Measurements from ENCODE around the gene STAMBP. TPM values are rescaled to one million over a fixed set of nuclear protein-coding genes. Genes with fewer than 3 reads are reported as not detected.
"Not testable (repeated sequence)": the region's sequence is repeated elsewhere in the genome, so short reads cannot be mapped to it uniquely, and the experiment has no call there.

STAMBP gene
- total RNA-seq, 4 donors from 2014 or later = 29.0 to 45.0 (median 33.5) TPM

- Histone ChIP-seq H3K9me3 (no peaks in the 10 kb centered on the region), H3K4me1 (peaks cover 6% of the 10 kb centered on the region), H3K4me3 (no peak overlapping the region), H3K27ac (no peak overlapping the region), H3K27me3 (no peaks in the 10 kb centered on the region), H3K36me3 (peaks cover 5% of the 10 kb centered on the region)
- TF ChIP-seq CTCF (IDR thresholded peaks at IDR 0.05) = no peak
- TF ChIP-seq EP300 (IDR thresholded peaks at IDR 0.05) = no peak
- TF ChIP-seq POLR2A (IDR thresholded peaks at IDR 0.05) = no peak
- TF ChIP-seq POLR2AphosphoS5 (IDR thresholded peaks at IDR 0.05) = no peak
- DNase-seq (ENCODE audit: low spot score in 2 of 2) = no peak
- WGBS = 46% methylated on average over 9 of the region's 9 CpGs
Observed at GRCh38 chr2:73877071-73877802, 48.5 kb downstream of the STAMBP start.

- H3K4me1 ChIP-seq; H3K36me3 ChIP-seq; H3K27ac ChIP-seq; H3K27me3 ChIP-seq; DNase-seq (ENCODE audit: low spot score in 2 of 2); H3K4me3 ChIP-seq; H3K9me3 ChIP-seq: not testable (repeated sequence)
- WGBS = 90% methylated on average over 5 of the region's 5 CpGs
Observed at GRCh38 chr2:73877984-73878383, 49.2 kb downstream of the STAMBP start.

- 50% methylated on average over 2 of the region's 2 CpGs for WGBS
- TF ChIP-seq EP300 (IDR thresholded peaks at IDR 0.05) = no peak
- TF ChIP-seq POLR2AphosphoS5 (IDR thresholded peaks at IDR 0.05) = no peak
- no peak for TF ChIP-seq POLR2A (IDR thresholded peaks at IDR 0.05)
- no peak for TF ChIP-seq CTCF (IDR thresholded peaks at IDR 0.05)
- Histone ChIP-seq H3K4me1 (no peaks in the 10 kb centered on the region), H3K36me3 (no peaks in the 10 kb centered on the region), H3K4me3 (no peak overlapping the region), H3K27me3 (no peaks in the 10 kb centered on the region), H3K27ac (no peak overlapping the region), H3K9me3 (no peaks in the 10 kb centered on the region)
- DNase-seq (ENCODE audit: low spot score in 2 of 2) = no peak
Observed at GRCh38 chr2:73885406-73885805, 56.6 kb downstream of the STAMBP start.

GRCh38 chr2:73886357-73886756 lies 57.6 kb downstream of the STAMBP start:
- no peak overlapping the region for H3K27ac ChIP-seq
- WGBS = 85% methylated on average over 4 of the region's 4 CpGs
- H3K9me3 ChIP-seq = no peaks in the 10 kb centered on the region
- H3K4me1 ChIP-seq = no peaks in the 10 kb centered on the region
- no peaks in the 10 kb centered on the region for H3K36me3 ChIP-seq
- TF ChIP-seq CTCF (IDR thresholded peaks at IDR 0.05) (no peak), EP300 (IDR thresholded peaks at IDR 0.05) (no peak), POLR2AphosphoS5 (IDR thresholded peaks at IDR 0.05) (no peak), POLR2A (IDR thresholded peaks at IDR 0.05) (no peak)
- DNase-seq (ENCODE audit: low spot score in 2 of 2) = no peak
- H3K4me3 ChIP-seq = no peak overlapping the region
- H3K27me3 ChIP-seq = no peaks in the 10 kb centered on the region

DNA sequence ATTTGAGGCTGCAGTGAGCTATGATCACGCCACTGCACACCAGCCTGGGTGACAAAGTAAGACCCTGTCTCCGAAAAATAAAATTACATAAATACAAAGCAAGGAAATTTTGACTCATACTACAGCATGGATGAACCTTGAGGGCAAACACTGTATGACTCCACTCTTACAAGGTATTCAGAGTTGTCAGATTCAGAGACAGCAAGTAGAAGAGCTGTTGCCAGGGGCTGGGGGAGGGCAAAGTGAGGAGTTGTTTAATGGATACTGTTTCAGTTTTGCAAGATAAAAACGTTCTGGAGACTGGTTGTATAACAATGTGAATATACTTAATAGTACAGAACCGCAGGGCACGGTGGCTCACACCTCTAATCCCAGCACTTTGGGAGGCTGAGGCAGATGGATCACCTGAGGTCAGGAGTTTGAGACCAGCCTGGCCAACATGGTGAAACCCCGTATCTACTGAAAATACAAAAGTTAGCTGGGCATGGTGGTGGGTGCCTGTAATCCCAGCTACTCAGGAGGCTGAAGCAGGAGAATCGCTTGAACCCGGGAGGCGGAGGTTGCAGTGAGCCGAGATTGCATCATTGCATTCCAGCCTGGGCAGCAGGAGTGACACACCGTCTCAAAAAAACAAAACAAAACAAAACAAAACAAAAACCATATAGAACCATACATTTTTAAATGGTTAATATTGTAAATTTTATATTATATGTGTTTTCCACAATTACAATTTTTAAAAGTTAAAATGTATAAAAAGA lies 59.0 kb downstream of the STAMBP start:
- not testable (repeated sequence) for H3K27ac ChIP-seq; DNase-seq (ENCODE audit: low spot score in 2 of 2); H3K27me3 ChIP-seq; H3K4me3 ChIP-seq; H3K4me1 ChIP-seq; H3K36me3 ChIP-seq; H3K9me3 ChIP-seq
- WGBS = 79% methylated on average over 11 of the region's 11 CpGs

DNA sequence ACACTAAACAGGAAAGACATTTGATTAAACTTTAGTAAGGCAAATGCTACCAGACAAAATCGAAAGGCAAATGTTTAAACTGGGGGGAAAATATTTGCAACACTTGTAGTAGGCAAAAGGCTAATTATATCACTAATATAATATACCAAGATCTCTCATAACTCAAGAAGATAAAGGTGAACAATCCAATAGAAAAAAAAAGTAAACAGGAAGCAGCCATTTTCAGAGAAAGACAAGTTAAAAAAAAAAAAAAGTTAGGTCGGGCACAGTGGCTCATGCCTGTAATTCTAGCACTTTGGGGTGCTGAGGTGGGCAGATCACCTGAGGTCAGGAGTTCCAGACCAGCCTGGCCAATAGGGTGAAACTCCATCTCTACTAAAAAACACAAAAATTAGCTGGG lies 59.6 kb downstream of the STAMBP start:
- Histone ChIP-seq H3K4me3 (no peak overlapping the region), H3K4me1 (no peaks in the 10 kb centered on the region), H3K36me3 (no peaks in the 10 kb centered on the region), H3K27ac (no peak overlapping the region), H3K27me3 (no peaks in the 10 kb centered on the region), H3K9me3 (no peaks in the 10 kb centered on the region)
- 83% methylated on average over 2 of the region's 2 CpGs for WGBS
- no peak for DNase-seq (ENCODE audit: low spot score in 2 of 2)
- TF ChIP-seq POLR2AphosphoS5 (IDR thresholded peaks at IDR 0.05) (no peak), EP300 (IDR thresholded peaks at IDR 0.05) (no peak)

All from suprapubic skin (tissue), 4 donors.